HG02642 (cell line): ENCODE measurements around the gene PTPN6.

Experiments
- ATAC-seq: cut with Tn5 transposase; IDR thresholded peaks from one replicate; pipeline ENCODE4 v1.9.1; 2021; ENCODE audit warnings: mild to moderate bottlenecking; ENCODE audit not compliant: unreplicated experiment, poor library complexity

The PTPN6 gene

GRCh38 chr12:6996040-6996441 is 44.9 kb downstream of the PTPN6 start:
- no peak for ATAC-seq

- ATAC-seq: no peak
Measured at GRCh38 chr12:6998715-6999451, 47.7 kb downstream of the PTPN6 start.

DNA sequence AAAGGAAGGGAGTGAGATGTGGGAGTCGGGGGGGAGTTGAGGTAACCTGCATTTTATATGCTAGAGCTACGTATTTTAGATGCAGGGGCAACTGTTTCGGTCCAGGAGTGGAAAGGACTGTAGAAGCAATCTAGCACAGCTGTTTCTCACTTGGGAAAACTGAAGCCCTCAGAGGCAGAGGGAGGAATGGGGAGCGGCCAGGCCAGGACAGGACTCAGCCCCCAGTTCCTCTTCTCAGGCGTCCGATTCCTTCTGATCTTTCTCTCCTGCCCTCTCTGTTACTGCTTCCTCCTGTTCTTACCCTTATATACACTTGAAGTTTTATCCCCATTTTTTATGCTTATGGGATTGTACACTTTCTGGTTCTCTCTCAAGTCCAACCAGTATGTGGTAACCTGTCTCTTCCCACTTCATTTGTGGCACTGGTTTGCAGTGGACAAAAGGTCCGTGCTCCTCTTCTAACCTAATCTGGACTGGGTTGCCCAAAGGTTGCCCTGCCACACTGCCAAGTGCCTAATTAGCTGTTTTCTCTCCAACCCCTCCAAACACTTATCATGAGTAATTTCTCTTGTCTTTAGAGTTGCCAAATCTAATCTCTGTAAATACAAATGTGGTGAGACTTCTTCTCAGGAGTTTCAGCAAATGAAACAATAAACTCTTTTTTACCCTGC is 50.9 kb downstream of the PTPN6 start:
- ATAC-seq: no peak

GRCh38 chr12:7004287-7004803 is 53.2 kb downstream of the PTPN6 start:
- ATAC-seq: no peak

DNA sequence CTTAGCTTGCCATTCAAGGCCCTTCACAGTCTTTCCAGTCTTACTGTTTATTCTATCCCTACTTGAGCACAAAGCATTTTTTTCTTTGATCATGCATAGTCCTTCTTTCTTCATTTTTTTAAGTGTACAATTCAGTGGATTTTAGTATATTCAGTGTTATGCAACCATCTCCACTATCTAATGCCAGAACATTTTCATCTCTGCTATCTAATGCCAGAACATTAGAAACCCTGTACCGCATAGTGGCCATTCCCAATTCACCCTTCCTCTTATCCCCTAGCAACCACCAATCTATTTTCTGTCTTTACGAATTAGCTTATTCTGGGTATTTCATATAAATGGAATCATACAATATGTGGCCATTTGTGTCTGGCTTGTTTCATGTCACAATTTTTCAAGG is 53.7 kb downstream of the PTPN6 start:
- no peak for ATAC-seq

DNA sequence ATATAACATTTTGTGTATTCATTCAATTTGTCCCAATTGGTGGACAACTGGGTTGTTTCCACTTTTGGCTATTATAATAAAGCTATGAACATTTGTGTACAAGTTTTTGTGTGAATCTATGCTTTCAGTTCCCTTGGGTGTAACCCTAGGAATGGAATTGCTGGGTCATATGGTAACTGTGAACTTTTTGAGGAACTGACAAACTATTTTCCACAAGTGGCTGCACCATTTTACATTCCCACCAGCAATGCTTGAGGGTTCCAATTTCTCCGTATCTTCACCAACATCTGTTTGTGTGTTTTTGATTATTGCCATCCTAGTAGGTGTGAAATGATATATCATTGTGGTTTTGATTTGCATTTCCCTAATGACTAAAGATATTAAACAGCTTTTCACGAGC is 54.2 kb downstream of the PTPN6 start:
- ATAC-seq: no peak

DNA sequence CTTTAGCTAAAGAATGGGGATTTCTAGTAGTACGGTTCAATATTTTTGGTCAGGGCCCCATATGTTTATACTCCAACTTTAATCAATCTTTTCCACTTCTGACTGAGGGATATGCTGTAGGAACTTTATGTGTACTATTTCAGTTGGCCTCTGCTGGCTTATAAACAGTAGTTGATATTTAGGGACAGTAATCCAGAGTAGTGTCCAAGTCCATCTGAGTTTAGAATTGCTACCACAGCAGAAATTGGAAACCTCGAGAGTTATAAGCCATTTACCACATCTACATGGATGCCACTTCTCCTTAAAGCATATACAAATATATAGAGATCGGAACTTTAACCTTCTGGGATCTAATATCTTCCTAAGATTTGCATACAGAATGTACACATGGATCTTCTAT is 55.5 kb downstream of the PTPN6 start:
- no peak for ATAC-seq

- no peak for ATAC-seq
Measured at GRCh38 chr12:7008864-7009263, 57.7 kb downstream of the PTPN6 start.

DNA sequence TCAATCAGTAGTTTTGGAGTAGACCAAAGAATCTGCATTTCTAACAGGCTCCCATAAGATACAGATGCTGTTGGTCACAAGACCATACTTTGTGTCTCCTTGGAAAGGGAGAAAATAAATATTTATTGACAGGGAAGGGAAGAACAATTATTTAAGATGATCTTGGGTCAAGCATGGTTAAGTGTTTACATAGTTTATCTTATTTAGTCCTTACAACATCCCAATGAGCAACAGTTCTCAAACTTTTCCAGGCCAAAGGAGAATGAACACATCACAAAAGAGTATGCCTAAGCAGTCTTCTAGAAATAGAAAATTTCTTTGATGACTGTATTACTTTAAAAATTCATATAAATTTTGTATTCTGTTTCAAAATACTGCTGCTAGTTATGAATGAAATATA is 58.4 kb downstream of the PTPN6 start:
- ATAC-seq: no peak
